Astrocyte (in vitro differentiated cells and primary cell): ENCODE results near the gene SMARCA4.

Source experiments
- CTCF ChIP-seq: IDR thresholded peaks from 2 replicates; pipeline ENCODE4 v1.5.1; 2011; ENCODE audit warnings: low read depth, mild to moderate bottlenecking, inconsistent platforms, low read length, moderate library complexity; ENCODE audit not compliant: insufficient read depth
- EZH2 ChIP-seq: IDR thresholded peaks from 2 replicates; pipeline ENCODE4 v1.6.1; 2012; ENCODE audit warnings: mild to moderate bottlenecking, low read length, inconsistent platforms; ENCODE audit not compliant: insufficient read depth

- no peak for TF ChIP-seq CTCF
- TF ChIP-seq EZH2: no peak
These were observed 2.0 kb downstream of the SMARCA4 start for GRCh38 chr19:10962863-10963262.
